ENCODE results near the gene TIAL1. TPM values are rescaled to one million over a fixed set of nuclear protein-coding genes. Genes with fewer than 3 reads are reported as not detected.
"Not testable (repeated sequence)": the region's sequence is repeated elsewhere in the genome, so short reads cannot be mapped to it uniquely, and the experiment has no call there.

The TIAL1 gene
- total RNA-seq, 3 donors from 2014 or later, result 177 TPM

DNA sequence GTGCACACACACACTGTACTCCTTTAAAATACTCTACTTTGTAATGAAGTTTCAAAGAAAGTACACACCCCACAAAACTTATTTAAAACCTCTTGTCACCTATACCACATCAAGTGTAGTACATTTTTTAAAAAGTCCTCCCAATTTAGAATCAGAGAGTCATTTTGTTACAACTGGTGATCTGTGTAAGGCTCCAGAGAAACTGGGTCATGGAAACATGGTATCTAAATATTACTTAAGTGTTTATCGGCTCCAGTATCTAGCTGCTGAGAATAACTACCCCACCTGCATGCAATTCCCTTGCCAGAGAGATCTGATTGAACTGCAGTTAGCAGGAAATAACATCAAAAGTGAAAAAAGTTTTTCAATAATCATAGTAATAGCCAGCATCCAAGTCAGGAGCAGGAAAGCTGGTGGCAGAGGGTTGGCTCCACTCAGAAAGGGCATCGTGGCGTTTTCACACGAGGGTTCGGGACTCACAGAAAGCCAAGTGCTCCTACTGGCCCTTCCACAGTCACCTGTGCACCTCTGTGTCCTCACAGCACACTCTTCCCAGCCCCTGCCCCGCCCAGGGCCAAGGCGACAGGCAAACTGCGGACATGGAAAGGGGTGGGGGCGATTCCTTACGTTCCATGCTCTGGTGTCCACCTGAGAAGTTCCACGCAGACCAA lies 60.8 kb downstream of the TIAL1 start:
- ATAC-seq (peak; percentile 57 to 58), DNase-seq (no peak)
- no peaks in the 10 kb centered on the region for H3K27me3 Mint-ChIP-seq (ENCODE audit: low read depth)
- peaks cover 12% of the 10 kb centered on the region for H3K36me3 Mint-ChIP-seq (ENCODE audit: insufficient read depth)
- no peaks in the 10 kb centered on the region for H3K9me3 Mint-ChIP-seq
- H3K4me3 Mint-ChIP-seq, result peak overlapping the region; percentile 25
- H3K4me1 Mint-ChIP-seq (ENCODE audit: low read depth), result peaks cover 84% of the 10 kb centered on the region

DNA sequence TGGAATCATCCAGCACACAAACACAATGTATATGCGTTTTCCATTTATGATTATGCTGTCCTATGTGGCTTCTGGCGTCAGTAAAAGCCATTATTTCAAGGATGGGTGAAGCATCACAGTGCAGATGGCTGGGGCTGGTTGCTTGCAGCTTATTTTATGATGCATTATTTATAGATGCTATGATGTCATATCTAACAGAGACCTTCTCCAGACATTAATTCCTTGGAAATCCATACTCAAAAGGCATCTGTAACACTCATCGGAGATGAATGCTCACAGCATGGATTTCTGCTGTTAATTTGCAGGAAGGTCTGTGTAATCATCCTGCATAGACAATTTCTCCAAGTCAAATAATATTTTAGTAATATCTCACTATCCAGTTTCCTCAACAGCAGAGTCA lies 61.5 kb downstream of the TIAL1 start:
- Mint-ChIP-seq H3K27me3 (ENCODE audit: low read depth) (no peaks in the 10 kb centered on the region), H3K9me3 (no peaks in the 10 kb centered on the region), H3K36me3 (ENCODE audit: insufficient read depth) (peaks cover 12% of the 10 kb centered on the region), H3K4me3 (peak overlapping the region; percentile 25), H3K4me1 (ENCODE audit: low read depth) (peaks cover 83% of the 10 kb centered on the region)
- ATAC-seq (no peak), DNase-seq (no peak)

DNA sequence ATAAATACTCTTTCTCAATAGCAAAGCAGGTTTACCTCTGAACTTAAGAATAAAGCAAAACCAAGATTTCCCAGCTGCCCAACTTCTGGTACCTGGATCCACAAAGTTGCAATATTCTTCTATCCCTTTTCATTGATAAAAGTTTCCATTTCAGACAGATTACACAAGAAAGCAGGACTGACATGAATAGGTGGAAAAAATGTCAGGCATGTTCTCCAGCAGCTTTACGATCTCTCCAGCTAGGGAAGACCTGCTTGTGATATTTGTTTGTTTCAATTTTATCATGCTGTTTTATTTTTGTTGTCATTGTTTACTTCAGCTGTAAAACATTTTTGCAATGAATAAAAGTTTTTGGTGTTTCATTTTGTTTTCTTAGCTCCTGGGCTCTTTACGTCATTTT lies 63.3 kb downstream of the TIAL1 start:
- H3K27me3 Mint-ChIP-seq (ENCODE audit: low read depth), result no peaks in the 10 kb centered on the region
- ATAC-seq, result no peak

DNA sequence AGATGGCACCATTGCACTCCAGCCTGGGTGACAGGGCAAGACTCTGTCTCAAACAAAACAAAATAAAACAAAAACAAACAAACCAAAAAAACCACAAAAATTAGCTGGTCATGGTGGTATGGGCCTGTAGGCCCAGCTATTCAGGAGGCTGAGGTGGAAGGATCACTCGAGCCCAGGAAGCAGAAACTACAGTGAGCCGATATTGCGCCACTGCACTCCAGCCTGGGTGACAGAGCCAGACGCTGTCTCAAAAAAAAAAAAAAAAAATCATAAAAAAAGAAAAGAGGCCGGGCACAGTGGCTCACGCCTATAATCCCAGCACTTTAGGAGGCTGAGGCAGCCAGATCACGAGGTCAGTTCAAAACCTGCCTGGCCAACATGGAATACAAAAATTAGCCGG lies 64.0 kb downstream of the TIAL1 start:
- not testable (repeated sequence) for ATAC-seq; H3K9me3 Mint-ChIP-seq; H3K4me3 Mint-ChIP-seq; DNase-seq; H3K27me3 Mint-ChIP-seq (ENCODE audit: low read depth)
- Mint-ChIP-seq H3K4me1 (ENCODE audit: low read depth) (peaks cover 71% of the 10 kb centered on the region), H3K36me3 (ENCODE audit: insufficient read depth) (peaks cover 13% of the 10 kb centered on the region)

More for the DNA sequence above, 63.3 kb downstream of the TIAL1 start:
- Mint-ChIP-seq H3K4me3 (no peak overlapping the region), H3K36me3 (ENCODE audit: insufficient read depth) (peaks cover 13% of the 10 kb centered on the region), H3K4me1 (ENCODE audit: low read depth) (peaks cover 74% of the 10 kb centered on the region), H3K9me3 (no peaks in the 10 kb centered on the region)
- no peak for DNase-seq

DNA sequence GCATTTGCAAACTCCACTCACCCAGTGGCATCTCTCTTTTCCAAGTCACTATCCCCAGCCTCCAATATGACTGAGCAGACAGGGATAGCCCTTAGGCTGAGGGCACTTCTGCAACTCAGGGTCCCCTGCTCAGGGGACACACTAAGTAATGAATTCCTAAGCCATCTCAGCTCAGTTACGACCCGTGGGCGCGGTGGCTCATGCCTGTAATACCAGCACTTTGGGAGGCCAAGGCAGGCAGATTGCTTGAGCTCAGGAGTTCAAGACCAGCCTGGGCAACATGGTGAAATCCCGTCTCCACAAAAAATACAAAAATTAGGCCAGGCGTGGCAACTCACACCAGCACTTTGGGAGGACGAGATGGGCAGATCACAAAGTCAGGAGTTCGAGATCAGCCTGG lies 64.5 kb downstream of the TIAL1 start:
- not testable (repeated sequence) for DNase-seq; H3K9me3 Mint-ChIP-seq; H3K27me3 Mint-ChIP-seq (ENCODE audit: low read depth); H3K4me3 Mint-ChIP-seq; ATAC-seq
- Mint-ChIP-seq H3K4me1 (ENCODE audit: low read depth) (peaks cover 71% of the 10 kb centered on the region), H3K36me3 (ENCODE audit: insufficient read depth) (peaks cover 12% of the 10 kb centered on the region)

DNA sequence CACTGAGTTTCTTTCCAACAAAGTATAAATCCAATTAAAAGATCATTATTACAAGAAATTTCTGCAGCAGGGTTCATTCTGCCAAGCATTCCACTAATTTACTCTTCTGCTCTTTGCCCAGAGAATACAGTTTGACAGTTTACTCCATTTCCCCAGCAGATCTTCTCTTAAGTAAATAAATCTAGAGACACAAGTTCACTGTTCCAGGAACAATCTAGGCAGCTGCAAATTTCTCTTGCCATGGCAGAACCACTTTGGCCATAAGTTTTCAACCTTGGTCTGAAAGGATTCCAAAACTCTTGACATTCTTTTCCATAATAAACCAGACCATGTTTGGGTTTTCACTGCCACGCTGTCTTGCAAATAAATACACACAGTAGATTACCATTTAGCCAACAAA lies 65.7 kb downstream of the TIAL1 start:
- no peaks in the 10 kb centered on the region for H3K27me3 Mint-ChIP-seq (ENCODE audit: low read depth)
- peaks cover 67% of the 10 kb centered on the region for H3K4me1 Mint-ChIP-seq (ENCODE audit: low read depth)
- peaks cover 14% of the 10 kb centered on the region for H3K36me3 Mint-ChIP-seq (ENCODE audit: insufficient read depth)
- no peaks in the 10 kb centered on the region for H3K9me3 Mint-ChIP-seq
- no peak for ATAC-seq
- DNase-seq, result no peak
- H3K4me3 Mint-ChIP-seq, result no peak overlapping the region

DNA sequence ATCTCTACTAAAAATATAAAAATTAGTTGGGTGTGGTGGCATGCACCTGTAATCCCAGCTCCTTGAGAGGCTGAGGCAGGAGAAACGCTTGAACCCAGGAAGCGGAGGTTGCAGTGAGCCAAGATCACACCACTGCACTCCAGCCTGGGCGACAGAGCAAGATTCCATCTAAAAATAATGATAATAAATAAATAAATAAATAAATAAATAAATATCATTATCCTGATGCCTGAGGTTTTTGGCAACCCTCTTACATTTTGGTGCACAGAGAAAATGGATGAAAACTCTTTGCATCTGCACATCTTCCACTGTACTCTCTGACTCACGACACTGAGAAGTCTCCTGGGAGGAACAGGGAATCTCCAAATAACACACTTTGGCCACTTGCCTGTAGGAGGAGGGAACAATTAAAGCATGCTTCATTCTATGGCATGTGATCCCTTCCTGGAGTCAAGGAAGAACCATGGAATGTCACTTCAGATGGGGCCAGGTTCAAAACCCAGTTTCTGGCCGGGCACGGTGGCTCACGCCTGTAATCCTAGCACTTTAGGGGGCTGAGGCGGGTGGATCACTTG lies 68.0 kb downstream of the TIAL1 start:
- H3K9me3 Mint-ChIP-seq, result not testable (repeated sequence)

DNA sequence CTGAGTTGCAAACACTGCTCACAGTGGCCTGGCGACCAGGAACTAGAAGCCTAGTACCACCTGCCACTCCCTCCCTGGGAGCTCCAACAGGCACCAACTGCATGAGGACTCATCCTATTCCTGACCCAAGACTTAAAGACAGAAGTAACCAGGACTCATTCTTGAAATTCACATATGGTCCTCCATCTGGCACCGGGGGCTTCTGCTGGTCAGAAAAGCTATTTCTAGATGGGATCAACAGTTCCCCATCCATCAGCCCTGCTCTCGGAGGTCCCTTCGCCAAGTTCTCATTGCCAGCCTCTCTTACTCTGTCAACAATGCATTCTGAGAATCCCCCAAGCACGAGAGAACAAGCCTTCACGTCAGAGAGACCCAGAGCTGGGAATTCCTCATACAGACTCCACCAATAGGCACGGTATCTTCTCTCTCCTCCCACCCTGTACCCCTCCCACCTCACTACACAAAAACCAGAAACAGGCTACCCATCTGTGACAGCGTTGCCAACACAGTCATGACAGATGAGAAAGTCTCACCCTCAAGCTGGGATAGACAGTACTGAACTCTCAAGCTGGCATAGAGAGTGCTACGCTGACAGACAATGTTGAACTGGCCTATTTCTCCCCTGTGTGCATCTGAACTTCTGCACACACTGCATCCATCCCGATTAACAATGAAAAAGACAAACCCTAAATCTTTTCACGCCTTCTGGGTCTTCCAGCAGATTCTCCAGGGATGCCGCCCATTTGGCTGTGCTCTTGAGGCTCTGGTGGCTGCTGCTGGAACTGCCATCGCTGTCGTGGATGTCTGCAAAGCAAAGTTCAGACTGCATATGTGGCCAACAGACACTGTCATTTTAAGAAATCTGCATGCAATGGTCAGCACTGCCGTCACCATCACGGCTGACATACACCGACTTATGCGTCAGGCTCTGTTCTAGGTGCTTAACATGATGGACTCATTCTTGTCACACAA lies 69.9 kb downstream of the TIAL1 start:
- ATAC-seq, result peak; percentile 70 to 71

More for the DNA sequence above, 68.0 kb downstream of the TIAL1 start:
- H3K4me1 Mint-ChIP-seq (ENCODE audit: low read depth), result peaks cover 54% of the 10 kb centered on the region
- peaks cover 24% of the 10 kb centered on the region for H3K36me3 Mint-ChIP-seq (ENCODE audit: insufficient read depth)
- H3K4me3 Mint-ChIP-seq; H3K27me3 Mint-ChIP-seq (ENCODE audit: low read depth); DNase-seq; ATAC-seq: not testable (repeated sequence)

DNA sequence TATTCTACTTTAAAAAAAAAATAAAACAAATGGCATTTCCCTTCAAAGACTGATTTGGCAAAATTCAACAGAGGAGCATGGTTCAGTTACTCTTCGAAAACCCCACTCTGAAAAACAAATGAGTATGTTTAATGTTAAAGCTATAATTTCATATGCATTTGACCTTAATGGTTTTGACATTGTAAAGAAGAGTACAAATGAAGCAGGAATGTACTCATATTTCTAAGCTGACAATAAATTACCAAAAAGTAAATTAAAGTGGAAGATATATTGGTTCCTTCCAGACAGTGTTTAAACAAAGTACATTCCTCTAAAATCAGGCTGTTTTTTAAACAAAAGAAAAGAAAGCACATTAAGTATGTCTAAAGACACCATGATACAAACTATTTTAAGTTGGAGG lies 70.6 kb downstream of the TIAL1 start:
- DNase-seq (no peak), ATAC-seq (no peak)
- H3K4me1 Mint-ChIP-seq (ENCODE audit: low read depth), result peaks cover 39% of the 10 kb centered on the region
- no peaks in the 10 kb centered on the region for H3K9me3 Mint-ChIP-seq
- H3K36me3 Mint-ChIP-seq (ENCODE audit: insufficient read depth), result peaks cover 29% of the 10 kb centered on the region
- no peaks in the 10 kb centered on the region for H3K27me3 Mint-ChIP-seq (ENCODE audit: low read depth)
- no peak overlapping the region for H3K4me3 Mint-ChIP-seq

More for the DNA sequence above, 69.9 kb downstream of the TIAL1 start:
- Mint-ChIP-seq H3K9me3 (no peaks in the 10 kb centered on the region), H3K4me3 (no peak overlapping the region), H3K36me3 (ENCODE audit: insufficient read depth) (peaks cover 28% of the 10 kb centered on the region), H3K27me3 (ENCODE audit: low read depth) (no peaks in the 10 kb centered on the region), H3K4me1 (ENCODE audit: low read depth) (peaks cover 44% of the 10 kb centered on the region)
- DNase-seq, result no peak

DNA sequence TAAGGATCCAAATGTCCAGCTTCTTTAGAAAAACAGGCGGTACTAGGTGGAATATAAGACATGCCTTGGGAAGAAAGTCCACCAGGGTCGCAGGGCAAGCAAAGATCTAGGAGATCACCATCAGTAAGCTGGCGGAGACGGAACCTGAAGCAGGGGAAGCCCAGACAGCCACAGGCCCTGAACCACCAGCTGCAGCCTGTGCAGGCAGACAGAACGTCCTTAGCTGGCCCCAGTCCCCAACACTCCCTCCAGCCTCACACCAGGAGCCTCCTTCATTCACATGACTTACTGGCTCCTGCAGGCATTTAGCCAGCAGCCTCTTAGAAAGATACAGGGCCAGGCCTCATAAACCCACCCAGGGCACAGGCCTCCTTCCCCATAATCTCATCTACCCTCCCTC lies 71.6 kb downstream of the TIAL1 start:
- Mint-ChIP-seq H3K36me3 (ENCODE audit: insufficient read depth) (peaks cover 32% of the 10 kb centered on the region), H3K4me1 (ENCODE audit: low read depth) (peaks cover 31% of the 10 kb centered on the region)

DNA sequence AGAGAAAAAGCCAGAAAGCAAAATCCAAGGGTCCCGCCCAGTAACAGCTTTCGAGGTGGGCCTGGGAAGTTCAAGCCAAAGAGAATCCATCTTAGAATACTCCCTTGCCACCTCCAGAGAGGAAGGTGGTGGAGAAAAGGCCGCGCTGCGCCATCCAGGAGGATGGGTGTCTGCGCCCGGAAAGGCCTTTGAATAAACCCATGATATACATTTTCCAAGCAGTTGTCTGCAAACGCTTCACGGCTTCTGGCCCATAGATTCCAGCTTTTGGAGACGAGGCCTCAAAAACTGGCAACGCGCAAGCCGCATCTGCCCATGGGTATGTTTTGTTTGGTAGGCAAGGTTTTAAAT lies 72.1 kb downstream of the TIAL1 start:
- DNase-seq (no peak), ATAC-seq (no peak)
- H3K36me3 Mint-ChIP-seq (ENCODE audit: insufficient read depth), result peaks cover 34% of the 10 kb centered on the region
- H3K27me3 Mint-ChIP-seq (ENCODE audit: low read depth), result no peaks in the 10 kb centered on the region
- H3K4me3 Mint-ChIP-seq, result no peak overlapping the region
- H3K4me1 Mint-ChIP-seq (ENCODE audit: low read depth), result peaks cover 33% of the 10 kb centered on the region
- no peaks in the 10 kb centered on the region for H3K9me3 Mint-ChIP-seq

More for the DNA sequence above, 71.6 kb downstream of the TIAL1 start:
- H3K27me3 Mint-ChIP-seq (ENCODE audit: low read depth), result no peaks in the 10 kb centered on the region
- no peak overlapping the region for H3K4me3 Mint-ChIP-seq
- H3K9me3 Mint-ChIP-seq, result no peaks in the 10 kb centered on the region
- ATAC-seq (no peak), DNase-seq (no peak)

DNA sequence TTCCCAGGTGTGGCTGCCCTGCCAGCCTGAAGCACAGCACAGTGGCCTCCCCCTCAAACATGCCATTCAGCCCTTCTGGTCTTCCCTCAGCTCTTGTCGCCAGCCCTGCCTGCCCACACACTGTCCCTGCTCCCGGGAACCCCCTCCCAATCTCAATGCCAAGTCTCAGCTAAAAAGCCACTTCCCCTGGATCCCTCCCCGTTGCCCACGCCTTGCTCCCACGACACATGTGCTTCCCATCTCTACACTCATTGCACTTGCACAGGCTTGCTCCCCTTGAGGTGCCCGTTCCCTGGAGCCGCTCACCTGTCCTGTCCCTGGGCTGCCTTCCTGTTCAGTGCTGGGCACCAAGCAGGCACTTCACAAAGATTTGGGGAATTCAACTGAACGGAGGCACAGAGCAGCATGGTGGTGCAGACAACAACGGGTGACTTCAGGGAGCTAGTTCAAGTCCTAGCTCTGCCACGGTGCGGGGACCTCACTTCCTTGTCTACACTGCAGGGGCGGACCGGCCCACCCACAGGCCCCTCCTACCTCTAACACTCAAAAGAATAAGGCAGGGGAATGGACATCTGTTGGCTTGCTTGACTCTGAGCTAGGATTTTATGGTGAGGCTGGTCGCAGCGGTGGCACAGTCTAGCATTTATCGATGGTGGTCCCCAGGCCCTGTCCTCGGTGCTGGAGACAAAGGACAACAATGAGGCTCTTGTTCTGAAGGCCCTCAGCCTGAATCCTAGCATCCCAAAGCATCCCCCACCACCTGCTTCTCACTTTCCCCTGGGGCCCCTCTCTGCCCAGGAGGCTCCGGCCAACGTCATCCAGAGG lies 72.7 kb downstream of the TIAL1 start:
- H3K4me3 Mint-ChIP-seq, result no peak overlapping the region
- DNase-seq (no peak), ATAC-seq (no peak)
- H3K27me3 Mint-ChIP-seq (ENCODE audit: low read depth), result no peaks in the 10 kb centered on the region
- peaks cover 33% of the 10 kb centered on the region for H3K4me1 Mint-ChIP-seq (ENCODE audit: low read depth)
- H3K36me3 Mint-ChIP-seq (ENCODE audit: insufficient read depth), result peaks cover 32% of the 10 kb centered on the region
- H3K9me3 Mint-ChIP-seq, result no peaks in the 10 kb centered on the region

Measured in activated T-cell treated with anti-CD3 and anti-CD28 coated beads, Interleukin-2, amount 50 U/mL, for 4 hours (primary cell).